ENCODE results near the gene ATP8A1.

DNA sequence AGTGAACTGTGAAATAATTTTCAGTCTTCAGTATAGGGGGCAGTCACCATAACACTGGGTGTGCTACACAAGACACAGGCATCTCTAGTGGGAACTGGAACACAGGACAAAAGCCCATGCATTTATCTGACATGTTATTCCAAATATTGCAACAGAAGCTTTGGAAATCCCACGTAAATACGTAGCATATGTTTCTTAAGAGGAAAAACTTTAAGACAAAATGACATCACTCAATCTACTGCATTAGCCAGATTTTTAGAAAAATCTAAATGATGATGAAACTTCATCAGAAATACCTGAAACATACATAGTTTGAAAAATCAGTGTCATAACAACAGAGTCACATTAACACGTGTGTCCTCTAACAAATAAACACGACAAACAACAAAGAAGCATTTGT lies 245.1 kb downstream of the ATP8A1 start:
- TF ChIP-seq, protein P1, sequence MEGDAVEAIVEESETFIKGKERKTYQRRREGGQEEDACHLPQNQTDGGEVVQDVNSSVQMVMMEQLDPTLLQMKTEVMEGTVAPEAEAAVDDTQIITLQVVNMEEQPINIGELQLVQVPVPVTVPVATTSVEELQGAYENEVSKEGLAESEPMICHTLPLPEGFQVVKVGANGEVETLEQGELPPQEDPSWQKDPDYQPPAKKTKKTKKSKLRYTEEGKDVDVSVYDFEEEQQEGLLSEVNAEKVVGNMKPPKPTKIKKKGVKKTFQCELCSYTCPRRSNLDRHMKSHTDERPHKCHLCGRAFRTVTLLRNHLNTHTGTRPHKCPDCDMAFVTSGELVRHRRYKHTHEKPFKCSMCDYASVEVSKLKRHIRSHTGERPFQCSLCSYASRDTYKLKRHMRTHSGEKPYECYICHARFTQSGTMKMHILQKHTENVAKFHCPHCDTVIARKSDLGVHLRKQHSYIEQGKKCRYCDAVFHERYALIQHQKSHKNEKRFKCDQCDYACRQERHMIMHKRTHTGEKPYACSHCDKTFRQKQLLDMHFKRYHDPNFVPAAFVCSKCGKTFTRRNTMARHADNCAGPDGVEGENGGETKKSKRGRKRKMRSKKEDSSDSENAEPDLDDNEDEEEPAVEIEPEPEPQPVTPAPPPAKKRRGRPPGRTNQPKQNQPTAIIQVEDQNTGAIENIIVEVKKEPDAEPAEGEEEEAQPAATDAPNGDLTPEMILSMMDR (IDR thresholded peaks at IDR 0.05): no peak
- TF ChIP-seq, protein P2, sequence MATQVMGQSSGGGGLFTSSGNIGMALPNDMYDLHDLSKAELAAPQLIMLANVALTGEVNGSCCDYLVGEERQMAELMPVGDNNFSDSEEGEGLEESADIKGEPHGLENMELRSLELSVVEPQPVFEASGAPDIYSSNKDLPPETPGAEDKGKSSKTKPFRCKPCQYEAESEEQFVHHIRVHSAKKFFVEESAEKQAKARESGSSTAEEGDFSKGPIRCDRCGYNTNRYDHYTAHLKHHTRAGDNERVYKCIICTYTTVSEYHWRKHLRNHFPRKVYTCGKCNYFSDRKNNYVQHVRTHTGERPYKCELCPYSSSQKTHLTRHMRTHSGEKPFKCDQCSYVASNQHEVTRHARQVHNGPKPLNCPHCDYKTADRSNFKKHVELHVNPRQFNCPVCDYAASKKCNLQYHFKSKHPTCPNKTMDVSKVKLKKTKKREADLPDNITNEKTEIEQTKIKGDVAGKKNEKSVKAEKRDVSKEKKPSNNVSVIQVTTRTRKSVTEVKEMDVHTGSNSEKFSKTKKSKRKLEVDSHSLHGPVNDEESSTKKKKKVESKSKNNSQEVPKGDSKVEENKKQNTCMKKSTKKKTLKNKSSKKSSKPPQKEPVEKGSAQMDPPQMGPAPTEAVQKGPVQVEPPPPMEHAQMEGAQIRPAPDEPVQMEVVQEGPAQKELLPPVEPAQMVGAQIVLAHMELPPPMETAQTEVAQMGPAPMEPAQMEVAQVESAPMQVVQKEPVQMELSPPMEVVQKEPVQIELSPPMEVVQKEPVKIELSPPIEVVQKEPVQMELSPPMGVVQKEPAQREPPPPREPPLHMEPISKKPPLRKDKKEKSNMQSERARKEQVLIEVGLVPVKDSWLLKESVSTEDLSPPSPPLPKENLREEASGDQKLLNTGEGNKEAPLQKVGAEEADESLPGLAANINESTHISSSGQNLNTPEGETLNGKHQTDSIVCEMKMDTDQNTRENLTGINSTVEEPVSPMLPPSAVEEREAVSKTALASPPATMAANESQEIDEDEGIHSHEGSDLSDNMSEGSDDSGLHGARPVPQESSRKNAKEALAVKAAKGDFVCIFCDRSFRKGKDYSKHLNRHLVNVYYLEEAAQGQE (IDR thresholded peaks at IDR 0.05; ENCODE audit: insufficient read depth in 1 of 2, low read depth in 2 of 2, low read length in 1 of 2): no peak
